SK-N-SH (cell line): ENCODE measurements around the gene HEXIM1. TPM values are rescaled to one million over a fixed set of nuclear protein-coding genes. Genes with fewer than 3 reads are reported as not detected.

ENCODE experiments used
- CTCF ChIA-PET: fragments of 300-600, 350-600 bp; formaldehyde crosslinking; extraction: SDS; loops from one replicate; lab custom pipeline; 2021; lab: Yijun Ruan, JAX
- POLR2A ChIA-PET: fragments of 350-600 bp; sonication (Branson Sonifier 250); formaldehyde crosslinking; extraction: SDS; loops from one replicate; lab custom pipeline; 2020; ENCODE audit warnings: antibody characterized with exemption, inconsistent platforms; lab: Yijun Ruan, JAX
- DNase-seq: peaks from one replicate; pipeline ENCODE4 v3.0.0; 2012
- H2AFZ ChIP-seq: fragments of 200-600 bp; sonication (generic); 2 replicates; pipeline ENCODE4 v1.8.1; 2016; ENCODE audit warnings: antibody characterized with exemption, mild to moderate bottlenecking, low read depth
- H3F3A ChIP-seq: fragments of 200-600 bp; sonication (generic); replicated peaks from 2 replicates; pipeline ENCODE3; 2016; ENCODE audit warnings: antibody characterized with exemption, mild to moderate bottlenecking; ENCODE audit not compliant: insufficient read depth
- H3K27ac ChIP-seq, 2 experiments: fragments of 200-500 bp in 1 of 2; fragments of 200-600 bp in 1 of 2; sonication (Bioruptor generic) in 1 of 2; sonication (generic), shearing (Covaris generic) in 1 of 2; 2 replicates each; pipeline versions ENCODE4 v1.5.1 to v1.6.1; 2014 to 2016; ENCODE audit warnings: low read depth in 2 of 2, inconsistent platforms in 1 of 2, low read length in 1 of 2, mild to moderate bottlenecking in 1 of 2, mixed read lengths in 1 of 2
- H3K27me3 ChIP-seq: fragments of 200-600 bp; sonication (generic), shearing (Covaris generic); 2 replicates; pipeline ENCODE4 v1.6.1; 2016; ENCODE audit warnings: mixed run types; ENCODE audit not compliant: insufficient read depth
- H3K36me3 ChIP-seq, 2 experiments: fragments of 200-500 bp in 1 of 2; fragments of 200-600 bp in 1 of 2; sonication (Bioruptor generic) in 1 of 2; sonication (generic) in 1 of 2; replicated peaks in 1 of 2; 2 replicates each; pipeline versions ENCODE3 to v1.5.1; 2014 to 2016; ENCODE audit warnings: low read length in 1 of 2, mild to moderate bottlenecking in 1 of 2; ENCODE audit not compliant: insufficient read depth in 2 of 2, control insufficient read depth in 1 of 2
- H3K4me1 ChIP-seq, 2 experiments: fragments of 200-500 bp in 1 of 2; fragments of 200-600 bp in 1 of 2; sonication (Bioruptor generic) in 1 of 2; sonication (generic), shearing (Covaris generic) in 1 of 2; 2 replicates each; pipeline versions ENCODE4 v1.5.1 to v1.6.1; 2014 to 2016; ENCODE audit warnings: low read depth in 1 of 2, low read length in 1 of 2, mixed run types in 1 of 2; ENCODE audit not compliant: insufficient read depth in 2 of 2, control insufficient read depth in 1 of 2
- H3K4me2 ChIP-seq: fragments of 200-600 bp; sonication (generic), shearing (Covaris generic); 2 replicates; pipeline ENCODE4 v1.6.1; 2017; ENCODE audit warnings: mixed run types
- H3K4me3 ChIP-seq, 2 experiments: fragments of 200-500 bp in 1 of 2; fragments of 200-600 bp in 1 of 2; sonication (Bioruptor generic) in 1 of 2; sonication (generic), shearing (Covaris generic) in 1 of 2; 2 replicates each; pipeline versions ENCODE4 v1.5.1 to v1.8.1; 2014 to 2016; ENCODE audit warnings: low read depth in 2 of 2, inconsistent platforms in 1 of 2, low read length in 1 of 2, mild to moderate bottlenecking in 1 of 2, mixed read lengths in 1 of 2, moderate library complexity in 1 of 2
- H3K79me2 ChIP-seq: fragments of 200-600 bp; sonication (generic); 2 replicates; pipeline ENCODE4 v1.8.1; 2017; ENCODE audit warnings: mild to moderate bottlenecking; ENCODE audit not compliant: insufficient read depth
- H3K9ac ChIP-seq: fragments of 200-600 bp; sonication (generic); 2 replicates; pipeline ENCODE4 v1.6.1; 2017; ENCODE audit warnings: mixed run types
- H3K9me2 ChIP-seq: fragments of 200-600 bp; sonication (generic); 2 replicates; pipeline ENCODE4 v1.6.1; 2017; ENCODE audit warnings: mixed run types
- H3K9me3 ChIP-seq: fragments of 200-600 bp; sonication (generic); 2 replicates; pipeline ENCODE4 v1.6.1; 2017; ENCODE audit warnings: mixed run types, mild to moderate bottlenecking, moderate library complexity
- H4K20me1 ChIP-seq: fragments of 200-600 bp; sonication (generic); 2 replicates; pipeline ENCODE4 v1.6.1; 2017; ENCODE audit warnings: mild to moderate bottlenecking, mixed run types; ENCODE audit not compliant: insufficient read depth
- ELF1 ChIP-seq: IDR thresholded peaks from 2 replicates; pipeline ENCODE4 v1.4.0; 2012
- EP300 ChIP-seq, 2 experiments: IDR thresholded peaks; 2 replicates each; pipeline versions ENCODE4 v1.4.0 to v1.6.1; 2012; ENCODE audit warnings: borderline replicate concordance in 1 of 2, low read depth in 1 of 2, low read length in 1 of 2
- FOSL2 ChIP-seq: IDR thresholded peaks from 2 replicates; pipeline ENCODE4 v1.4.0; 2012; ENCODE audit warnings: low read depth, mild to moderate bottlenecking, moderate library complexity, borderline replicate concordance
- FOXJ3 ChIP-seq: sonication (generic); formaldehyde crosslinking; IDR thresholded peaks from 2 replicates; pipeline ENCODE4 v1.5.1; 2020; ENCODE audit warnings: mild to moderate bottlenecking, missing genetic modification reagents
- FOXM1 ChIP-seq: IDR thresholded peaks from 2 replicates; pipeline ENCODE4 v1.4.0; 2012; ENCODE audit warnings: low read depth, mild to moderate bottlenecking
- GATA2 ChIP-seq: sonication (generic); formaldehyde crosslinking; IDR thresholded peaks from 2 replicates; pipeline ENCODE4 v1.5.0; 2020; ENCODE audit warnings: mild to moderate bottlenecking, missing genetic modification reagents
- JUND ChIP-seq: IDR thresholded peaks from 2 replicates; pipeline ENCODE4 v1.4.0; 2012
- MEF2A ChIP-seq: IDR thresholded peaks from 2 replicates; pipeline ENCODE4 v1.4.0; 2012; ENCODE audit warnings: low read depth, borderline replicate concordance
- MXI1 ChIP-seq: IDR thresholded peaks from 2 replicates; pipeline ENCODE4 v1.6.1; 2012; ENCODE audit warnings: mild to moderate bottlenecking, low read depth, low read length, improper control_type of control experiment
- POLR2AphosphoS5 ChIP-seq: IDR thresholded peaks from 2 replicates; pipeline ENCODE4 v1.6.1; 2012; ENCODE audit warnings: low read depth, low read length
- SMC3 ChIP-seq: IDR thresholded peaks from 2 replicates; pipeline ENCODE4 v1.6.1; 2012; ENCODE audit warnings: low read depth, low read length, improper control_type of control experiment
- TEAD4 ChIP-seq: IDR thresholded peaks from 2 replicates; pipeline ENCODE4 v1.4.0; 2012; ENCODE audit warnings: mild to moderate bottlenecking, borderline replicate concordance; ENCODE audit not compliant: insufficient read depth
- YY1 ChIP-seq: IDR thresholded peaks from 2 replicates; pipeline ENCODE4 v1.4.0; 2012; ENCODE audit warnings: low read depth, mild to moderate bottlenecking
- WGBS: methylation state at CpG from one replicate; pipeline ENCODE4 v1.1.6; 2017; ENCODE audit warnings: low lambda C conversion rate; 5-methylcytosine and 5-hydroxymethylcytosine counted together
- polyA plus RNA-seq, 3 experiments: library from polyadenylated mRNA; depleted of rRNA; stranded (reverse); fragments of >200 nt; gene quantifications; 2 replicates each; pipeline ENCODE4 v1.2.3, GENCODE V29; 2012
- TF ChIP-seq, protein P1 (sequence below): IDR thresholded peaks from 2 replicates; pipeline ENCODE4; 2012
- TF ChIP-seq, protein P2 (sequence below): fragments of 150-350 bp; IDR thresholded peaks from 2 replicates; pipeline ENCODE4 v1.6.1; 2017; ENCODE audit warnings: antibody characterized with exemption, low read length, low read depth, borderline replicate concordance
- TF ChIP-seq, protein P3 (sequence below): IDR thresholded peaks from 2 replicates; pipeline ENCODE4 v1.4.0; 2012; ENCODE audit warnings: low read depth
- TF ChIP-seq, protein P4 (sequence below): fragments of 150-350 bp; IDR thresholded peaks from 2 replicates; pipeline ENCODE4 v1.6.1; 2016; ENCODE audit warnings: mild to moderate bottlenecking, low read depth, low read length

HEXIM1 gene
- polyA plus RNA-seq, 1 of the 3 experiments (the other 2 are of a cell fraction), result 20.7 TPM

DNA sequence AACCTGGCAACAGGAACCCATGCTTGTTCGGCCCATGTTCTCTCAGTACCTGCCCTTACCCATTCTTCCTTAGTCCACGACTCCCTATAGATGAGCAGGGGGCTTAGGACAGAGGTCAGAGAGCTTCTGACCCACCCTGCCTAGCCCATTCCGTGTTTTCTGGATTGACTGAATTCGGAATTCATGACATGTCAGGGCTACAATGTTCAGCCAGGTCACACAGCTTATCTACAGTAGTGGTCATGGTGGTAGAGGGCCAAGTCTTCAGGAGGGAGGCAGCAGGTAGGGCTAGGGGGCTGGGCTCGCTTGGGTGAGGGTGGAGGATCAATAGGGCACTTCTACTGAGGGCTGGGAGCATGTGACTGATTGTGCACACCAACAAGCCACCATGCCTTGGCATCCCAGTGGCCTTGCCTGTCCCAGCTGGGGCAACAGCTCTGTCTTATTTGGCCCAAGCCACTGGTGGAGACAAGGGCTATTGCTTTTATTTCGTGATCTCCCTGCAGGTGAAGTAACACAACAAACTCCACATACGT is 16.5 kb downstream of the HEXIM1 start:
- no peaks in the 10 kb centered on the region for H3K9me2 ChIP-seq
- no peaks in the 10 kb centered on the region for H3K36me3 ChIP-seq
- H3K9me3 ChIP-seq, result no peaks in the 10 kb centered on the region
- H3K4me2 ChIP-seq, result no peak overlapping the region
- no peak overlapping the region for H2AFZ ChIP-seq
- H3K79me2 ChIP-seq, result peaks cover 20% of the 10 kb centered on the region
- H4K20me1 ChIP-seq, result no peaks in the 10 kb centered on the region
- H3K4me3 ChIP-seq, result no peak overlapping the region
- POLR2A ChIA-PET, result interaction anchor here (2.8 kb wide), 1 partner anchor 16 kb away, joined by 9 read pairs; the partner anchor contains the start of gene HEXIM1
- 0 out of 4 replicates have a peak overlapping the region, but pooled peaks of 1 of the 2 experiments have one; percentile 5 for H3K27ac ChIP-seq
- no peak overlapping the region for H3K9ac ChIP-seq
- no peaks in the 10 kb centered on the region for H3K27me3 ChIP-seq
- CTCF ChIA-PET, result interaction anchor here (1.1 to 5.7 kb wide), 2 partner anchors 15 to 33 kb away, joined by 3 to 40 read pairs; no protein-coding TSS in a partner anchor
- 97% methylated on average over 7 of the region's 7 CpGs for WGBS
- no peak for TF ChIP-seq MEF2A
- no peak for TF ChIP-seq EP300 (IDR thresholded peaks at IDR 0.05; ENCODE audit: borderline replicate concordance in 1 of 2, low read depth in 1 of 2, low read length in 1 of 2)
- no peak for TF ChIP-seq TEAD4
- no peak for TF ChIP-seq FOXM1
- no peak for TF ChIP-seq MXI1
- TF ChIP-seq, protein P1, sequence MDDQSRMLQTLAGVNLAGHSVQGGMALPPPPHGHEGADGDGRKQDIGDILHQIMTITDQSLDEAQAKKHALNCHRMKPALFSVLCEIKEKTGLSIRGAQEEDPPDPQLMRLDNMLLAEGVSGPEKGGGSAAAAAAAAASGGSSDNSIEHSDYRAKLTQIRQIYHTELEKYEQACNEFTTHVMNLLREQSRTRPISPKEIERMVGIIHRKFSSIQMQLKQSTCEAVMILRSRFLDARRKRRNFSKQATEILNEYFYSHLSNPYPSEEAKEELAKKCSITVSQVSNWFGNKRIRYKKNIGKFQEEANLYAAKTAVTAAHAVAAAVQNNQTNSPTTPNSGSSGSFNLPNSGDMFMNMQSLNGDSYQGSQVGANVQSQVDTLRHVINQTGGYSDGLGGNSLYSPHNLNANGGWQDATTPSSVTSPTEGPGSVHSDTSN, result no peak
- no peak for TF ChIP-seq JUND
- TF ChIP-seq ELF1, result no peak
- TF ChIP-seq, protein P2, sequence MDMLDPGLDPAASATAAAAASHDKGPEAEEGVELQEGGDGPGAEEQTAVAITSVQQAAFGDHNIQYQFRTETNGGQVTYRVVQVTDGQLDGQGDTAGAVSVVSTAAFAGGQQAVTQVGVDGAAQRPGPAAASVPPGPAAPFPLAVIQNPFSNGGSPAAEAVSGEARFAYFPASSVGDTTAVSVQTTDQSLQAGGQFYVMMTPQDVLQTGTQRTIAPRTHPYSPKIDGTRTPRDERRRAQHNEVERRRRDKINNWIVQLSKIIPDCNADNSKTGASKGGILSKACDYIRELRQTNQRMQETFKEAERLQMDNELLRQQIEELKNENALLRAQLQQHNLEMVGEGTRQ, result no peak
- TF ChIP-seq POLR2AphosphoS5, result no peak
- no peak for TF ChIP-seq FOSL2
- no peak for TF ChIP-seq FOXJ3 (CRISPR knock-in tag)
- TF ChIP-seq SMC3, result no peak
- TF ChIP-seq, protein P3, sequence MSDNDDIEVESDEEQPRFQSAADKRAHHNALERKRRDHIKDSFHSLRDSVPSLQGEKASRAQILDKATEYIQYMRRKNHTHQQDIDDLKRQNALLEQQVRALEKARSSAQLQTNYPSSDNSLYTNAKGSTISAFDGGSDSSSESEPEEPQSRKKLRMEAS, result no peak
- TF ChIP-seq, protein P4, sequence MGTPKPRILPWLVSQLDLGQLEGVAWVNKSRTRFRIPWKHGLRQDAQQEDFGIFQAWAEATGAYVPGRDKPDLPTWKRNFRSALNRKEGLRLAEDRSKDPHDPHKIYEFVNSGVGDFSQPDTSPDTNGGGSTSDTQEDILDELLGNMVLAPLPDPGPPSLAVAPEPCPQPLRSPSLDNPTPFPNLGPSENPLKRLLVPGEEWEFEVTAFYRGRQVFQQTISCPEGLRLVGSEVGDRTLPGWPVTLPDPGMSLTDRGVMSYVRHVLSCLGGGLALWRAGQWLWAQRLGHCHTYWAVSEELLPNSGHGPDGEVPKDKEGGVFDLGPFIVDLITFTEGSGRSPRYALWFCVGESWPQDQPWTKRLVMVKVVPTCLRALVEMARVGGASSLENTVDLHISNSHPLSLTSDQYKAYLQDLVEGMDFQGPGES, result no peak
- no peak for TF ChIP-seq YY1
- no peak for TF ChIP-seq GATA2
- no peaks in the 10 kb centered on the region for H3F3A ChIP-seq
- no peak for DNase-seq
- H3K4me1 ChIP-seq, result peaks cover 0 to 10% of the 10 kb centered on the region in 2 experiments; a peak in 2 of 4 replicates
